HG03575 (cell line): ENCODE measurements around the gene ASCL3.
"Not testable (repeated sequence)": the region's sequence is repeated elsewhere in the genome, so short reads cannot be mapped to it uniquely, and the experiment has no call there.

Source experiments
- ATAC-seq: cut with Tn5 transposase; IDR thresholded peaks from one replicate; pipeline ENCODE4 v1.9.1; 2021; ENCODE audit not compliant: unreplicated experiment, insufficient number of reproducible peaks, low FRiP score; ENCODE audit errors: extremely low read depth

Gene ASCL3

DNA sequence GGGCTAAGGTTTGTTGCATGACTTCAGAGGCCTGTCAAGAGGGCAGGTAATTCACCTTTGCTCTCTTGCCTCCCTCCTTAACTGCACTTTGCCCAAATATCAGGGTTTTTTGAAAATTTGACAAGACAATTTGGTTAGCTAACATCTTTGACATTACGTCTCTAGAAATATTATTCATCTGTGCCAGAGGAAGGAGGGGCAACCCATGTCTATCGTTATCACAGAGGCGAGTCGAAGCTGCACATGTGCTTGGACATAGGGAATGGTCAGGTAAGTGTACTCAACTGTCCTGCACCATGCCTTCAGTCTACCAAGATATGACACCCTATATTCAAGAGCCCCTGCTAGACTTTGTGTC, 28.2 kb downstream of the ASCL3 start:
- no peak for ATAC-seq

DNA sequence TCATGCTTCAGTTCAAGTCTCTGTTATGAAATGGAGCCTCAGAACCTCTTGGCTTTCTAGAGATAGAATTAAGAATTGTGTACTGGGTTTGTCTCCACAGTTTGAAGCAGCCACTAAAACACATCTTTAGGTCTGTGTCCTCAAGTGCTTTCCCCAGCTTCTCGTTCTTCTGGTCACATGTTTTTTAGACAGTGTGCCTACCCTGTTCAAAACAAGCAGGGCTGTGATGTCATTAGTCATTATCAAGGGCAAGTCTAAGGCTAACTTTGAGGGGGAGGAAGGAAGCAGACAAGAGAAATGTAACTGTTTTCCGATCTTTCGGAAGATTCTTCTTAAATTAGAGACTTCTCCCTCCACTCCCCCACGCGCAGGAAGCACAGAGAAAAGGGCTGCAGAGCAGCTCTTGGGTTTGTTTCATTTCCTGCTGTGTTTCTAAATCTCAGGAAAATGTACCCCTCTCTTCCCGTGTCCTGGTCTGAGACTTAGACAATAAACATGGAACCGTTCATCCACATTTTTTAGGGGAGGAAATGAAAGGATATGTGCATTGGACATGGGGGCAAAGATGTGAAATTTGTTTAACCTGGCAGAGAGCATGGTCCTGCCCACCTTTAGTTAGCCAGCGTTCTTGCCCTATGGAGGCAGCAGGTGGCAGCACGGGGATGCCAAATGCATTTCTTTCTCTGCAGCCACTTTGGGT, 28.7 kb downstream of the ASCL3 start:
- ATAC-seq = no peak

DNA sequence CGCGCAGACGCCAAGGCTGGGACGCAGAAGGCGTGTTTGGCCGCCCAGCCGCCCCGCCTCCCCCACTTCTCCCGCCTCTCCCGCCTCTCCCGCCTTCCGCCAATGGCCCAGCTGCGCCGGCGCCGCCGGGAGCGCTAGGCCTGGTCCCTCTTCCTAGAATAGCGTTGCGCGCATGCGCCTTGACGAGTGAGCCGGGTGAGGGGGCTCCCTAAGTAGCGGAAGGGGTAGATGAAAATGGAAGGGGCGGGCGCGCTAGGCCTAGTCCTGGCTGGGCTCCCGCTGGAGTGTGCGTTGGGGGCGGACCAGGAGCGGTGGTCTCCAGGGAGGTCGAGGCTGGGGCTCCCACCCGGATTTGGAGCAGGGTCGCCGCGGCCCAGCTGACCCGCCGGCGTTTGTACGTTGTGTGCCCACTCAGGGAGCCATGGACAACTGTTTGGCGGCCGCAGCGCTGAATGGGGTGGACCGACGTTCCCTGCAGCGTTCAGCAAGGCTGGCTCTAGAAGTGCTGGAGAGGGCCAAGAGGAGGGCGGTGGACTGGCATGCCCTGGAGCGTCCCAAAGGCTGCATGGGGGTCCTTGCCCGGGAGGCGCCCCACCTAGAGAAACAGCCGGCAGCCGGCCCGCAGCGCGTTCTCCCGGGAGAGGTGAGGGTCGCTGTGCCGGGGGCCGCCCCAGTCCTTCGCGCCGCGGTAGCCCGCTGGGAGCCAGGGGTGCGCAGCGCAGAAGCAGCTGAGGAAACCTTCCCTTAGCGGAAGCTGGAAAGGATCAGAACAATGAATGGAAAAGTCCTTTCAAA, 31.6 kb downstream of the ASCL3 start, which contains the start of gene AKIP1:
Gene AKIP1 (plus strand): TSS at position 161 of the 795 bp plus-strand sequence. CDS start 261 bp downstream, at position 422.
- no peak for ATAC-seq

DNA sequence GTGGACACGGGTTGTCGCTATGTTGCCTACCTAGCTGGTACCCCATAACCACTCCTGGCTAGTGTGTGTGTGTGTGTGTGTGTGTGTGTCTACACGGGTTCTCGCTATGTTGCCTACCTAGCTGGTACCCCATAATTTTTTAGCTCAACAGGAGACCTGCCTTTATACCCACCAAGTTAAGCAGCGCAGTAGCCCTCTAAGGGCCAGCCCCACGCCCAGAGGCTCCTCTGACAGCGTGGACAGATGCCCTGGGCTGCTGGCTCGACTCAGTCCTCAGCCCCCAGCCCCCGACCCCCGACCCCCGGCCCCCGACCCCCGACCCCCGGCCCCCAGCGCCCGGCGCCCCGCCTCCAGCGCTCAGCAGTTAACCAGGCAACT, 32.2 kb downstream of the ASCL3 start:
- no peak for ATAC-seq

DNA sequence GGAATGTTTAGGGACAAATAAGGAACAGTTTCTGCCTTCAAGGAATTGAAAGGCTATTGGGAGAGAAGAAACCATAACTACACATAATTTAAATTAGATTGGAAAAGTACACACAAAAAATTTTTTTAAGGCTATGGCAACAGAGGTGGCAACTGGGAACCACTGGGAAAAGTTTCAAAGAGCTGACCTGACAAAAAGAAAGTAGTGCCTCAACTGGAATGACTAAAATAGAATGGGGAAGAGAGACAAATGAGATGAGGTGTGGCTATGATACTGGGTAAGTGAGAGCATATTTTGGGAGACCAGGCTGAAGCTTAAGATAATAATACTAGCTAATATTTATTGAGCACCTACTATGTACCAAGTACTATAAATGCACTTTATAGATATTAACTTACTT, 34.7 kb downstream of the ASCL3 start:
- no peak for ATAC-seq

DNA sequence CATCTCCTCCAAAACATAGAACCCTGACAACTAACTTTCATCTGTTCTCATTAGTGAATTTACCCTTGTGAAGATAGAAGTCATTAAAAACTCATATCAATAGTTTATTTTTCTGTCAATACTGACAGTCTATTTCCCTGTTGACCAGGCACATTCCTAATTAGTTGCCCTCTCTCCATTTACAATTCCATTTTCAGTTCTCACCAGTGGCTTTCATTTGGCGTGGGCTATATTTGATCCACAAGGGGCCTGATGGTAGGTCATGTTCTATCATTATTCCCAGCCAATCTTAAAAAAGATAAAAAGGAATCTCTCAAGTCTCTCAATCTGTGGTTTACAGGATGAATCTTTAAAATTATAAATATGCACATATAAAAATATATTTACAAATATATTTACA, 35.7 kb downstream of the ASCL3 start:
- no peak for ATAC-seq

DNA sequence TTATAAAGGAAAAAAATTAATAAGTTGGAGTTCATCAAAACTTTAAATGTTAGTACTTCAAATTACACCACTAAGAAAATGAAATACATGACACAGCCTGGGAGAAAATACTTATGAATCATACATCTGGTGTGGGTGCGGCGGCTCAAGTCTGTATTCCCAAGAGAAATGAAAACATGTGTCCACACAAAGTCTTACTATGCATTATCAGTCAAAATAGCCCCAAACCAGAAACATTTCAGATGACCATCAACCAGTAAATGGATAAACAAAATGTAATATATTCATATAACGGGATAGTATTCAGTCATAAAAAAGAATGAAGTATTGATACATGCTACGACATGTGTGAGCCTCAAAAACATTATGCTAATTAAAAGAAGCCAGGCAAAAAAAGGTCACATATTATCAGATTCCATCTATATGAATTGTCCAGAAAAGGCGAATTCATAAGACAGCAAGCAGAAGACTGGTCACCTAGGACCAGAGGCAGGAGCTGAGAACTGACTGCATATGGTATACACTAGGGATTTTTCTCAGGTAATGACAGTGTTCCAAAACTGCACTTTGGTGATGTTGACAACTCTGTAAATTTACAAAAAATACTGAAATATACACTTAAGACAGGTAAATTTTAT, 37.2 kb downstream of the ASCL3 start:
- ATAC-seq = no peak

DNA sequence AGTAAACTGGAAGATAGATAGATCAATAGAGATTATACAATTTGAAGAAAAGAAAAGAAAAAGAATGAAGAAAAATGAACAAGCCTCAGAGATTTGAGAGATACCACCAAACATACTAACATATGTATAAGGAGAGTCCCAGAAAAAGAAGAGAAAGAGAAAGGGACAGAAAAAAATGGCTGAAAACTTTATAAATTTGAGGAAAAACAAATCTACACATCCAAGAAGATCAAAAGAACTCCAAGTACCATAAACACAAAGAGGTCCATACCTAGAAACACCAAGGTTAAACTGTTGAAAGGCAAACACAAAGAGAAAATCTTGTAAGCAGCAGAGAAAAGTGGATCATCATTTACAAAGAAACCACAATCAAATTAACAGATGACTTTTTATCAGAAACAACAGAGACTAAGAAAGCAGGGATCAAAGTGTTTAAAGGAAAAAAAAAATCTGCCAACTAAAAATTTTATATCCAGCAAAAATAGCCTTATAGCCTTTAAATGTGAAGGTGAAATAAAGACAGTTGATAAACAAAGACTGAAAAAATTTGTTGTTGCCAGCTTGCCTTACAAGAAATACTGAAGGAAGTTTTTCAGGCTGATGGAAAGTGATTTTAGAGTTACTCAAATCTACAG, 43.6 kb downstream of the ASCL3 start:
- no peak for ATAC-seq

DNA sequence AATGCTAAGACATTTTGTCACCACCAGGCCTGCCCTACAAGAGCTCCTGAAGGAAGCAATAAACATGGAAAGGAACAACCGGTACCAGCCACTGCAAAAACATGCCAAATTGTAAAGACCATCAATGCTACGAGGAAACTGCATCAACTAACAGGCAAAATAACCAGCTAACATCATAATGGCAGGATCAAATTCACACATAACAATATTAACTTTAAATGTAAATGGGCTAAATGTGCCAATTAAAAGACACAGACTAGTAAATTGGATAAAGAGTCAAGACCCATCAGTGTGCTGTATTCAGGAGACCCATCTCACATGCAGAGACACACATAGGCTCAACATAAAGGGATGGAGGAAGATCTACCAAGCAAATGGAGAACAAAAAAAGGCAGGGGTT, 51.6 kb downstream of the ASCL3 start:
- not testable (repeated sequence) for ATAC-seq
